AG04450 (cell line): Measurements from ENCODE around the gene SH3TC1. TPM values are rescaled to one million over a fixed set of nuclear protein-coding genes. Genes with fewer than 3 reads are reported as not detected.

Source experiments
- CTCF ChIA-PET: fragments of 300-600, 350-600 bp; formaldehyde crosslinking; extraction: SDS; loops from one replicate; lab custom pipeline; 2022; ENCODE audit warnings: antibody characterized with exemption, inconsistent platforms; lab: Charles Lee
- POLR2A ChIA-PET: fragments of 350-600 bp; formaldehyde crosslinking; extraction: SDS; loops from one replicate; lab custom pipeline; 2021; ENCODE audit warnings: antibody characterized with exemption, inconsistent platforms; lab: Yijun Ruan, JAX
- DNase-seq: peaks from one replicate; pipeline ENCODE4 v3.0.0-alpha.2; 2011; ENCODE audit warnings: low read depth, low spot score
- H3K27ac ChIP-seq: one replicate; pipeline ENCODE4 v1.5.1; 2012; ENCODE audit warnings: low read depth, low read length, control low read depth
- H3K27me3 ChIP-seq: one replicate; pipeline ENCODE4 v1.6.0; 2012; ENCODE audit warnings: low read length; ENCODE audit not compliant: control insufficient read depth, insufficient read depth
- H3K4me3 ChIP-seq: 2 replicates; pipeline ENCODE4 v1.5.1; 2011; ENCODE audit warnings: mild to moderate bottlenecking, low read depth, low read length, control low read depth
- H3K9me3 ChIP-seq: 2 replicates; pipeline ENCODE4 v1.5.1; 2012; ENCODE audit warnings: low read length; ENCODE audit not compliant: control insufficient read depth, insufficient read depth
- polyA plus RNA-seq: library from polyadenylated mRNA; depleted of rRNA; stranded (reverse); fragments of >200 nt; gene quantifications from 2 replicates; pipeline ENCODE4 v1.2.3, GENCODE V29; 2011
- TF ChIP-seq, protein P1 (sequence below): IDR thresholded peaks from 2 replicates; pipeline ENCODE4 v1.5.1; 2011; ENCODE audit warnings: low read depth, low read length, control low read depth, inconsistent platforms

SH3TC1 gene
- polyA plus RNA-seq, 1 experiment, result 0.98 TPM

- Histone ChIP-seq H3K27ac (no peak overlapping the region), H3K9me3 (peaks cover 5% of the 10 kb centered on the region; the same call in 1 of the 2 replicates), H3K4me3 (no peak overlapping the region), H3K27me3 (peaks cover 5% of the 10 kb centered on the region)
- CTCF ChIA-PET, result no interaction called here
- no peak for DNase-seq
- TF ChIP-seq, protein P1, sequence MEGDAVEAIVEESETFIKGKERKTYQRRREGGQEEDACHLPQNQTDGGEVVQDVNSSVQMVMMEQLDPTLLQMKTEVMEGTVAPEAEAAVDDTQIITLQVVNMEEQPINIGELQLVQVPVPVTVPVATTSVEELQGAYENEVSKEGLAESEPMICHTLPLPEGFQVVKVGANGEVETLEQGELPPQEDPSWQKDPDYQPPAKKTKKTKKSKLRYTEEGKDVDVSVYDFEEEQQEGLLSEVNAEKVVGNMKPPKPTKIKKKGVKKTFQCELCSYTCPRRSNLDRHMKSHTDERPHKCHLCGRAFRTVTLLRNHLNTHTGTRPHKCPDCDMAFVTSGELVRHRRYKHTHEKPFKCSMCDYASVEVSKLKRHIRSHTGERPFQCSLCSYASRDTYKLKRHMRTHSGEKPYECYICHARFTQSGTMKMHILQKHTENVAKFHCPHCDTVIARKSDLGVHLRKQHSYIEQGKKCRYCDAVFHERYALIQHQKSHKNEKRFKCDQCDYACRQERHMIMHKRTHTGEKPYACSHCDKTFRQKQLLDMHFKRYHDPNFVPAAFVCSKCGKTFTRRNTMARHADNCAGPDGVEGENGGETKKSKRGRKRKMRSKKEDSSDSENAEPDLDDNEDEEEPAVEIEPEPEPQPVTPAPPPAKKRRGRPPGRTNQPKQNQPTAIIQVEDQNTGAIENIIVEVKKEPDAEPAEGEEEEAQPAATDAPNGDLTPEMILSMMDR, result no peak
- POLR2A ChIA-PET, result no interaction called here
Measured at GRCh38 chr4:8201321-8201781, 2.3 kb downstream of the SH3TC1 start.

DNA sequence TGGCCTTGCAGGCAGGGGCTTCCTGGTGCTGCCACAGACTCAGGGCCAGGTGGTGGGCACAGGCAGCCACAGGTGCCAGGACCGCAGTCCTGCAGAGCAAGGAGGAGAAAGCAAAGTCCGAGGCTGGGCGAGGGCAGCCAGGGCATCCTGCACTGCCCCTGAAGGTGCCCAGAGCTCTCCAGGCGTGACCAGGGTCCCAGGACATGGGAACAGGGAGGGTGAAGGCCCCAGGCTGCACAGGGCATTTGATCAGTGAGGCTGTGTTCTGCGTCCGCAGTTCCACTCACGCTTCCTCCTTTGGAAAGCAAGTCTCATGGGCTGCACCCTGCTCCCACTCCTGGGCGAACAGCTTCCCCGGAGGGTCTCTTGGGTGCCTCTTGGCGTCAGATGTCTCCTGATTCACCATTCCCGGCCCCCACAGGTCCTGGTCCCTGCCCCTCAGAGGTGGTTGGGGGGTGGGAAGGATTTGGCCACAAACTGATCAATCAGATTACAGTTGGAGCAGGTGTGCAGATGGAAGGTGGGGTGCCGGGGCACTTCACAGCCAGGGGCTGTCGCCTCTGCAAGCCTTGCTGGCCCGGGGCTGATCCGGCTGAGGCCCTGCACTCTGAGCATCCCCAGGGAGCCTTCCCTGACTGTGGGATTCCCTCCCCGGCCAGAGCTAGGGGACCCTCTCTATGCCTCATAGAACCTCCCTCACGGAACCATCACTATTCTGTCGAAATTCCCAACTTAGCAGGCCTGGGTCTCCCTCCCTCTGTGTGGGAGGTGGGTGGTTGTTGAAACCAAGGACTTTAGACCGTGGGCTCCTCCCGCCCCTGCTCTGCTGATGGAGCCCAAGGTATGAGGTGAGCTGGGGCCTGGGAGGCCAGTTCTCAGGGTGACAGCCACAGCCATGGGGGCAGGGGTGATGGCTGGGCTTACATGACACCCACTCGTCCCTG lies 3.3 kb downstream of the SH3TC1 start:
- Histone ChIP-seq H3K9me3 (peaks cover 5% of the 10 kb centered on the region; the same call in 1 of the 2 replicates), H3K27me3 (no peaks in the 10 kb centered on the region), H3K4me3 (no peak overlapping the region), H3K27ac (no peak overlapping the region)
- CTCF ChIA-PET, result no interaction called here
- POLR2A ChIA-PET, result no interaction called here
- TF ChIP-seq, protein P1, result no peak
- DNase-seq, result no peak

GRCh38 chr4:8203052-8203401 lies 3.9 kb downstream of the SH3TC1 start:
- Histone ChIP-seq H3K4me3 (no peak overlapping the region), H3K9me3 (peaks cover 5% of the 10 kb centered on the region; the same call in 1 of the 2 replicates), H3K27me3 (no peaks in the 10 kb centered on the region), H3K27ac (no peak overlapping the region)
- POLR2A ChIA-PET, result no interaction called here
- CTCF ChIA-PET, result no interaction called here
- TF ChIP-seq, protein P1, result no peak
- DNase-seq, result no peak

- ChIA-PET CTCF (no interaction called here), POLR2A (no interaction called here)
- TF ChIP-seq, protein P1, result no peak
- Histone ChIP-seq H3K27ac (no peak overlapping the region), H3K9me3 (peaks cover 5% of the 10 kb centered on the region; the same call in 1 of the 2 replicates), H3K27me3 (no peaks in the 10 kb centered on the region), H3K4me3 (no peak overlapping the region)
- no peak for DNase-seq
Measured at GRCh38 chr4:8203817-8204216, 4.7 kb downstream of the SH3TC1 start.

GRCh38 chr4:8204576-8205227 lies 5.6 kb downstream of the SH3TC1 start:
- Histone ChIP-seq H3K9me3 (peaks cover 5% of the 10 kb centered on the region; the same call in 1 of the 2 replicates), H3K27ac (no peak overlapping the region), H3K4me3 (no peak overlapping the region), H3K27me3 (no peaks in the 10 kb centered on the region)
- TF ChIP-seq, protein P1, result no peak
- DNase-seq, result no peak
- ChIA-PET CTCF (no interaction called here), POLR2A (no interaction called here)
